Endothelial cell of hepatic sinusoid (primary cell): Measurements from ENCODE around the gene GRIN1.

ENCODE experiments used
- in situ Hi-C: cut with HindIII; loops from 2 replicates; pipeline ENCODE4 v1.10.0; 2017; ENCODE audit warnings: low sequenced_read_pairs

Gene GRIN1

GRCh38 chr9:137172901-137173795 is 34.2 kb downstream of the GRIN1 start:
- in situ Hi-C loops = loop anchor here (5.0 to 25.0 kb wide), 4 partner anchors 36 to 361 kb away; partner anchors contain the start of genes C8G, FBXW5, GRIN1 and RABL6

GRCh38 chr9:137173796-137174664 is 35.1 kb downstream of the GRIN1 start:
- in situ Hi-C loops = loop anchor here (5.0 to 25.0 kb wide), 4 partner anchors 37 to 362 kb away; partner anchors contain the start of genes C8G, FBXW5, GRIN1 and RABL6

GRCh38 chr9:137174722-137175293 is 35.9 kb downstream of the GRIN1 start:
- in situ Hi-C loops = loop anchor here (5.0 to 25.0 kb wide), 4 partner anchors 38 to 363 kb away; partner anchors contain the start of genes C8G, FBXW5, GRIN1 and RABL6

GRCh38 chr9:137175345-137175961 is 36.5 kb downstream of the GRIN1 start:
- in situ Hi-C loops = no loop called here

- in situ Hi-C loops = no loop called here
Measured at GRCh38 chr9:137176302-137177182, 37.6 kb downstream of the GRIN1 start.

- in situ Hi-C loops = no loop called here
Measured at GRCh38 chr9:137178201-137178938, 39.4 kb downstream of the GRIN1 start.

GRCh38 chr9:137178939-137179630 is 40.1 kb downstream of the GRIN1 start:
- in situ Hi-C loops = no loop called here

GRCh38 chr9:137179761-137180160 is 40.8 kb downstream of the GRIN1 start:
- in situ Hi-C loops = no loop called here

GRCh38 chr9:137180491-137180890 is 41.5 kb downstream of the GRIN1 start:
- in situ Hi-C loops = no loop called here

- in situ Hi-C loops = no loop called here
Measured at GRCh38 chr9:137181680-137182079, 42.7 kb downstream of the GRIN1 start.

GRCh38 chr9:137182836-137183235 is 43.9 kb downstream of the GRIN1 start:
- in situ Hi-C loops = no loop called here

- in situ Hi-C loops = no loop called here
Measured at GRCh38 chr9:137183980-137184595, 45.1 kb downstream of the GRIN1 start.

GRCh38 chr9:137184881-137185660 is 46.1 kb downstream of the GRIN1 start:
- in situ Hi-C loops = no loop called here

- in situ Hi-C loops = no loop called here
Measured at GRCh38 chr9:137185921-137186320, 47.0 kb downstream of the GRIN1 start.

- in situ Hi-C loops = no loop called here
Measured at GRCh38 chr9:137186385-137186784, 47.4 kb downstream of the GRIN1 start.

GRCh38 chr9:137187386-137187785 is 48.4 kb downstream of the GRIN1 start:
- in situ Hi-C loops = no loop called here

GRCh38 chr9:137188086-137188489 is 49.1 kb downstream of the GRIN1 start:
- in situ Hi-C loops = no loop called here
